Upper lobe of right lung (tissue), 1 donor: ENCODE data around the gene BACE1. TPM values are rescaled to one million over a fixed set of nuclear protein-coding genes. Genes with fewer than 3 reads are reported as not detected.

Experiments used
- ATAC-seq: fragments of 200-7000 bp; cut with Tn5 transposase; one replicate; pipeline ENCODE4 v1.9.1; 2020; ENCODE audit warnings: mild to moderate bottlenecking, moderate library complexity
- DNase-seq: peaks from one replicate; pipeline ENCODE4 v3.0.0-alpha.2; 2020
- H3K27ac ChIP-seq: fragments of 200-600 bp; one replicate; pipeline ENCODE4 v1.8.0; 2022
- H3K27me3 ChIP-seq: fragments of 200-600 bp; one replicate; pipeline ENCODE4 v1.8.0; 2022; ENCODE audit warnings: mild to moderate bottlenecking
- H3K36me3 ChIP-seq: fragments of 200-600 bp; one replicate; pipeline ENCODE4 v1.8.0; 2022
- H3K4me1 ChIP-seq: fragments of 200-600 bp; one replicate; pipeline ENCODE4 v1.8.0; 2022
- H3K4me3 ChIP-seq: fragments of 200-600 bp; one replicate; pipeline ENCODE4 v1.8.0; 2022; ENCODE audit warnings: mild to moderate bottlenecking
- H3K9me3 ChIP-seq: fragments of 200-600 bp; one replicate; pipeline ENCODE4 v1.8.0; 2022
- CTCF ChIP-seq: fragments of 200-600 bp; IDR thresholded peaks from one replicate; pipeline ENCODE4 v1.8.0; 2022; ENCODE audit warnings: antibody characterized with exemption
- intact Hi-C: fragments of 100-400 bp; cut with DNase I; formaldehyde crosslinking; loops from one replicate; pipeline ENCODE4 v1.11.0; 2022
- long read RNA-seq: library from polyadenylated mRNA; unstranded; transcript quantifications from one replicate; pipeline ENCODE4 v2.0.0, GENCODE V29; 2021
- total RNA-seq: library from RNA; stranded (reverse); fragmentation: NEBNext Ultra II Directional; extraction: Animal tissue kit (Norgen Biotek cat#: 25700); gene quantifications from one replicate; pipeline ENCODE4 v1.2.1, GENCODE V29; 2021
- donor health status: DM: no; HTN: yes; CAD: no; lungs with severe emphysema.

BACE1 gene
- total RNA-seq, result 28.9 TPM
- long read RNA-seq, full-length matches to known transcripts, result 74 of 100 reads
- long read RNA-seq, partial matches to known transcripts, result 10 of 100 reads
- long read RNA-seq, other reads (novel, unspliced or antisense), result 16 of 100 reads

- intact Hi-C loops, result no loop called here
Observed at GRCh38 chr11:117316197-117316961, at the start of gene BACE1. Gene BACE1 (minus strand): TSS chr11:117316256. CDS start chr11:117315795, 461 bp downstream.

GRCh38 chr11:117361432-117361831 lies 45.4 kb upstream of the BACE1 start:
- ATAC-seq (no peak), DNase-seq (no peak)
- Histone ChIP-seq H3K36me3 (peaks cover 76% of the 10 kb centered on the region), H3K4me3 (no peak overlapping the region), H3K4me1 (no peaks in the 10 kb centered on the region), H3K27me3 (no peaks in the 10 kb centered on the region), H3K9me3 (no peaks in the 10 kb centered on the region), H3K27ac (no peak overlapping the region)
- no peak for TF ChIP-seq CTCF
- intact Hi-C loops, result no loop called here

More at GRCh38 chr11:117316197-117316961, at the start of gene BACE1:
- TF ChIP-seq CTCF, result peak; percentile 49
- H3K4me1 ChIP-seq, result peaks cover 24% of the 10 kb centered on the region
- ATAC-seq, result peak; percentile 93
- peak within 1 kb of the TSS; percentile 86 for H3K4me3 ChIP-seq
- peak within 1 kb of the TSS; percentile 6 for H3K27ac ChIP-seq
- no peaks in the 10 kb centered on the region for H3K36me3 ChIP-seq
- H3K9me3 ChIP-seq, result no peaks in the 10 kb centered on the region
- peak; percentile 88 for DNase-seq
- H3K27me3 ChIP-seq, result no peaks in the 10 kb centered on the region

- no peak overlapping the region for H3K27ac ChIP-seq
- no peak for TF ChIP-seq CTCF
- intact Hi-C loops, result no loop called here
- no peak overlapping the region for H3K4me3 ChIP-seq
- no peaks in the 10 kb centered on the region for H3K9me3 ChIP-seq
- no peaks in the 10 kb centered on the region for H3K4me1 ChIP-seq
- H3K36me3 ChIP-seq, result peaks cover 78% of the 10 kb centered on the region
- no peaks in the 10 kb centered on the region for H3K27me3 ChIP-seq
- no peak for DNase-seq
- ATAC-seq, result peak; percentile 38
Observed at GRCh38 chr11:117356126-117356890, 40.3 kb upstream of the BACE1 start.

GRCh38 chr11:117354550-117354949 lies 38.5 kb upstream of the BACE1 start:
- Histone ChIP-seq H3K36me3 (peaks cover 68% of the 10 kb centered on the region), H3K27me3 (no peaks in the 10 kb centered on the region), H3K4me1 (no peaks in the 10 kb centered on the region), H3K27ac (no peak overlapping the region), H3K9me3 (no peaks in the 10 kb centered on the region), H3K4me3 (no peak overlapping the region)
- ATAC-seq, result no peak
- intact Hi-C loops, result no loop called here
- no peak for TF ChIP-seq CTCF
- DNase-seq, result no peak

GRCh38 chr11:117345039-117345438 lies 29.0 kb upstream of the BACE1 start:
- no peak overlapping the region for H3K27ac ChIP-seq
- H3K4me3 ChIP-seq, result no peak overlapping the region
- intact Hi-C loops, result no loop called here
- H3K27me3 ChIP-seq, result no peaks in the 10 kb centered on the region
- peaks cover 74% of the 10 kb centered on the region for H3K36me3 ChIP-seq
- ATAC-seq (no peak), DNase-seq (no peak)
- no peaks in the 10 kb centered on the region for H3K4me1 ChIP-seq
- H3K9me3 ChIP-seq, result no peaks in the 10 kb centered on the region
- no peak for TF ChIP-seq CTCF
